Measurements from ENCODE around the gene TMTC3.

Gene TMTC3

DNA sequence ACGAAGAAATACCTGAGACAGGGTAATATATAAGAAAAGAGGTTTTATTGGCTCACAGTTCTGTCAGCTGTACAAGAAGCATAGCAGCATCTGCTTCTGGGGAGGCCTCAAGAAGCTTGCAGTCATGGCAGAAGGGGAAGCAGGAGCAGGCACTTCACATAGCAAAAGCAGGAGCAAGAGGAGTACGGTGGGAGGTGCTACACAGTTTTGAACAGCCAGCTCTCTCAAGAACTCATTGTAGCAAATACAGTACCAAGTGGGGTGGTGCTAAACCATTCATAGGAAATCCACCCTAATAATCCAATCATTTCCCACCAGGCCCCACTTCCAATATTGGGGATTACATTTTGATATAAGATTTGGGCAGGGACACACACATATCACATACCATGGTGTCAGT is 8.0 kb downstream of the TMTC3 start:
- TF ChIP-seq CTCF (conservative IDR thresholded peaks at IDR 0.05; ENCODE audit: low read depth, low read length), result no peak
- no peak overlapping the region for H3K4me2 ChIP-seq
- H3K79me2 ChIP-seq (ENCODE audit: insufficient read depth, low read depth), result peaks cover 13% of the 10 kb centered on the region; the same call in 1 of the 2 replicates
- no peaks in the 10 kb centered on the region for H4K20me1 ChIP-seq (ENCODE audit: insufficient read depth)
- H3K27ac ChIP-seq, result no peak overlapping the region
- H3K36me3 ChIP-seq (ENCODE audit: insufficient read depth), result no peaks in the 10 kb centered on the region
- peaks cover 30% of the 10 kb centered on the region for H3K4me1 ChIP-seq (ENCODE audit: low read depth, poor library complexity, severe bottlenecking)
- no peak overlapping the region for H2AFZ ChIP-seq (ENCODE audit: low read depth)
- H3K27me3 ChIP-seq (ENCODE audit: insufficient read depth, low read depth), result no peaks in the 10 kb centered on the region
- H3K4me3 ChIP-seq (IDR thresholded peaks at IDR 0.05; ENCODE audit: insufficient read depth, low read depth, low read length), result no peak overlapping the region
- H3K9ac ChIP-seq, result no peak overlapping the region

DNA sequence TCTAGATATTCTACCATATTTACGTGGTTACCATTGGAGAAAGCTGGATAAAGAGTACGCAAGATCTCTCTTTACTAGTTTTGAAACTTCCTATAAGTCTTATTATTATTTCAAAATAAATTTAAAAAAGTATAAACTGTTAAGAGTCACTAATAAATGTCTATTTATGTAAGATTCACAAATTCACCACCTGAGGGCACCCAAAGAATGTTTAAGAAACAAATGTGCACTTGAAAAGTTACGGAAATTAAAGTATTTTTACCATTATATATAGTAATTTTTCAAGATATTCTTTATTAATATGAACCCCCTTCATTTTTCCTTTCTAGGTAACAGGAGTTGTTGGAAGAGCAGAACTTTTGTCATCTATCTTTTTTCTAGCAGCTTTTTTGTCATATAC is 11.9 kb downstream of the TMTC3 start:
- Histone ChIP-seq H3K27ac (no peak overlapping the region), H4K20me1 (ENCODE audit: insufficient read depth) (no peaks in the 10 kb centered on the region), H3K4me3 (IDR thresholded peaks at IDR 0.05; ENCODE audit: insufficient read depth, low read depth, low read length) (no peak overlapping the region), H3K27me3 (ENCODE audit: insufficient read depth, low read depth) (no peaks in the 10 kb centered on the region), H3K4me1 (ENCODE audit: low read depth, poor library complexity, severe bottlenecking) (peaks cover 6% of the 10 kb centered on the region), H3K9ac (no peak overlapping the region), H2AFZ (ENCODE audit: low read depth) (no peak overlapping the region), H3K79me2 (ENCODE audit: insufficient read depth, low read depth) (peaks cover 3% of the 10 kb centered on the region; the same call in 1 of the 2 replicates), H3K36me3 (ENCODE audit: insufficient read depth) (no peaks in the 10 kb centered on the region), H3K4me2 (no peak overlapping the region)
- no peak; the same call in 1 of the 2 replicates for TF ChIP-seq CTCF (conservative IDR thresholded peaks at IDR 0.05; ENCODE audit: low read depth, low read length)

- Histone ChIP-seq H3K79me2 (ENCODE audit: insufficient read depth, low read depth) (no peaks in the 10 kb centered on the region), H2AFZ (ENCODE audit: low read depth) (no peak overlapping the region), H3K27ac (no peak overlapping the region), H3K4me3 (IDR thresholded peaks at IDR 0.05; ENCODE audit: insufficient read depth, low read depth, low read length) (no peak overlapping the region), H3K27me3 (ENCODE audit: insufficient read depth, low read depth) (no peaks in the 10 kb centered on the region), H3K4me1 (ENCODE audit: low read depth, poor library complexity, severe bottlenecking) (peaks cover 6% of the 10 kb centered on the region), H3K9ac (no peak overlapping the region), H3K36me3 (ENCODE audit: insufficient read depth) (no peaks in the 10 kb centered on the region), H3K4me2 (no peak overlapping the region), H4K20me1 (ENCODE audit: insufficient read depth) (no peaks in the 10 kb centered on the region)
- TF ChIP-seq CTCF (conservative IDR thresholded peaks at IDR 0.05; ENCODE audit: low read depth, low read length), result no peak
Observed at GRCh38 chr12:88156075-88156654, 14.1 kb downstream of the TMTC3 start.

DNA sequence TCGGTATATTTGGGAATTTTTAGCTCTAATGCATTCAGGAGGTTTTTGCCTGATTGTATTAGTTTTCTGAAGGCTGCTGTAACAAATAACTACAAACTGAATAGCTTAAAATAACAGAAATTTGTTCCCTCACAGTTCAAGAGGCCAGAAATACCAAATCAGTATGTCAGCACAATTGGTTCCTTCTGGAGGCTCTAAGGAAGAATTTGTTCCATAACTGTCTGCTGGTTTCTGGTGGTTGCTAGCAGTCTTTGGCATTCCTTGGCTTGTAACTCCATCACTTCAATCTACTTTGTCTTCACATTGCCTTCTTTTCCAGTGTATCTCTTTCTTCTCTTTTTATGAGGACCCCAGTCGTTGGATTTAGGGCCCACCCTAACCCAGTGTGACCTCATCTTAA is 21.3 kb downstream of the TMTC3 start:
- no peaks in the 10 kb centered on the region for H3K4me1 ChIP-seq (ENCODE audit: low read depth, poor library complexity, severe bottlenecking)
- H2AFZ ChIP-seq (ENCODE audit: low read depth), result no peak overlapping the region
- H3K9ac ChIP-seq, result no peak overlapping the region
- TF ChIP-seq CTCF (conservative IDR thresholded peaks at IDR 0.05; ENCODE audit: low read depth, low read length), result no peak
- no peaks in the 10 kb centered on the region for H4K20me1 ChIP-seq (ENCODE audit: insufficient read depth)
- no peaks in the 10 kb centered on the region for H3K36me3 ChIP-seq (ENCODE audit: insufficient read depth)
- H3K27me3 ChIP-seq (ENCODE audit: insufficient read depth, low read depth), result no peaks in the 10 kb centered on the region
- H3K4me3 ChIP-seq (IDR thresholded peaks at IDR 0.05; ENCODE audit: insufficient read depth, low read depth, low read length), result no peak overlapping the region
- H3K79me2 ChIP-seq (ENCODE audit: insufficient read depth, low read depth), result no peaks in the 10 kb centered on the region
- H3K4me2 ChIP-seq, result no peak overlapping the region
- no peak overlapping the region for H3K27ac ChIP-seq

Data from KMS-11 (cell line).